ENCODE data around the gene SHBG. TPM values are rescaled to one million over a fixed set of nuclear protein-coding genes. Genes with fewer than 3 reads are reported as not detected.

Gene SHBG
- total RNA-seq, 1 donor from 2014 or later, result not detected

GRCh38 chr17:7668482-7668881, 38.5 kb downstream of the SHBG start:
- Histone ChIP-seq H3K36me3 (peaks cover 43 to 62% of the 10 kb centered on the region in 2 donors), H3K4me1 (no peaks in the 10 kb centered on the region), H3K4me3 (no peak overlapping the region), H3K27ac (no peak overlapping the region), H3K27me3 (no peaks in the 10 kb centered on the region), H3K9me3 (no peaks in the 10 kb centered on the region)
- no peak for DNase-seq (ENCODE audit: low spot score in 2 of 2)
- intact Hi-C loops (cut with DNase I), result no loop called here
- TF ChIP-seq CTCF (IDR thresholded peaks at IDR 0.05), result no peak

GRCh38 chr17:7673239-7673638, 43.3 kb downstream of the SHBG start:
- no peaks in the 10 kb centered on the region for H3K27me3 ChIP-seq
- intact Hi-C loops (cut with DNase I), result no loop called here
- H3K36me3 ChIP-seq, result peaks cover 61 to 79% of the 10 kb centered on the region in 2 donors
- no peak for DNase-seq (ENCODE audit: low spot score in 2 of 2)
- no peak for TF ChIP-seq CTCF (IDR thresholded peaks at IDR 0.05)
- no peaks in the 10 kb centered on the region for H3K4me1 ChIP-seq
- no peaks in the 10 kb centered on the region for H3K9me3 ChIP-seq
- no peak overlapping the region for H3K27ac ChIP-seq
- no peak overlapping the region for H3K4me3 ChIP-seq

GRCh38 chr17:7674934-7675333, 45.0 kb downstream of the SHBG start:
- no peak overlapping the region for H3K4me3 ChIP-seq
- H3K27ac ChIP-seq, result no peak overlapping the region
- H3K36me3 ChIP-seq, result peaks cover 50 to 67% of the 10 kb centered on the region in 2 donors
- no peaks in the 10 kb centered on the region for H3K27me3 ChIP-seq
- intact Hi-C loops (cut with DNase I), result no loop called here
- no peak for TF ChIP-seq CTCF (IDR thresholded peaks at IDR 0.05)
- no peaks in the 10 kb centered on the region for H3K9me3 ChIP-seq
- H3K4me1 ChIP-seq, result no peaks in the 10 kb centered on the region
- DNase-seq (ENCODE audit: low spot score in 2 of 2), result no peak

GRCh38 chr17:7676533-7676932, 46.6 kb downstream of the SHBG start:
- TF ChIP-seq CTCF (IDR thresholded peaks at IDR 0.05), result no peak
- no peak overlapping the region for H3K4me3 ChIP-seq
- no peaks in the 10 kb centered on the region for H3K9me3 ChIP-seq
- DNase-seq (ENCODE audit: low spot score in 2 of 2), result no peak
- H3K27me3 ChIP-seq, result no peaks in the 10 kb centered on the region
- no peak overlapping the region for H3K27ac ChIP-seq
- peaks cover 34 to 51% of the 10 kb centered on the region in 2 donors for H3K36me3 ChIP-seq
- intact Hi-C loops (cut with DNase I), result no loop called here
- H3K4me1 ChIP-seq, result no peaks in the 10 kb centered on the region

- Histone ChIP-seq H3K27ac (no peak overlapping the region), H3K4me1 (no peaks in the 10 kb centered on the region), H3K4me3 (no peak overlapping the region), H3K36me3 (peaks cover 30 to 41% of the 10 kb centered on the region in 2 donors), H3K27me3 (no peaks in the 10 kb centered on the region), H3K9me3 (no peaks in the 10 kb centered on the region)
- intact Hi-C loops (cut with DNase I), result no loop called here
- no peak for DNase-seq (ENCODE audit: low spot score in 2 of 2)
- TF ChIP-seq CTCF (IDR thresholded peaks at IDR 0.05), result no peak
These were observed 47.6 kb downstream of the SHBG start for GRCh38 chr17:7677388-7678067.

Other genes starting within 250 kb of the SHBG start
- gene TNK1, start 249.0 kb upstream of the SHBG start, total RNA-seq, result 0.43 TPM
- 297 TPM for gene PLSCR3, start 235.6 kb upstream of the SHBG start, total RNA-seq
- gene TMEM256, start 226.0 kb upstream of the SHBG start, total RNA-seq, result 241 TPM
- gene NLGN2, start 222.3 kb upstream of the SHBG start, total RNA-seq, result 34.3 TPM
- gene SPEM1, start 209.8 kb upstream of the SHBG start, total RNA-seq, result not detected
- gene SPEM2, start 204.5 kb upstream of the SHBG start, total RNA-seq, result not detected
- gene SPEM3, start 201.3 kb upstream of the SHBG start, total RNA-seq, result not detected
- 20.4 TPM for gene TMEM102, start 194.7 kb upstream of the SHBG start, total RNA-seq
- gene FGF11, start 190.6 kb upstream of the SHBG start, total RNA-seq, result 0.32 TPM
- gene CHRNB1, start 185.1 kb upstream of the SHBG start, total RNA-seq, result 5.0 TPM
- 67.9 TPM for gene ZBTB4, start 150.5 kb upstream of the SHBG start, total RNA-seq
- gene SLC35G6, start 148.7 kb upstream of the SHBG start, total RNA-seq, result not detected
- gene POLR2A, start 145.8 kb upstream of the SHBG start, total RNA-seq, result 69.5 TPM
- gene TNFSF12, start 81.1 kb upstream of the SHBG start, total RNA-seq, result 88.6 TPM
- 17.5 TPM for gene TNFSF13, start 71.4 kb upstream of the SHBG start, total RNA-seq
- gene SENP3, start 68.2 kb upstream of the SHBG start, total RNA-seq, result 92.0 TPM
- gene CD68, start 50.5 kb upstream of the SHBG start, total RNA-seq, result 151 TPM
- 157 TPM for gene MPDU1, start 46.3 kb upstream of the SHBG start, total RNA-seq
- gene SOX15, start 40.0 kb upstream of the SHBG start, total RNA-seq, result not detected
- 19.3 TPM for gene FXR2, start 15.2 kb upstream of the SHBG start, total RNA-seq
- 22.6 TPM for gene SAT2, start 2.3 kb upstream of the SHBG start, total RNA-seq
- 0.11 TPM for gene ATP1B2, start 20.8 kb downstream of the SHBG start, total RNA-seq
- 48.0 TPM for gene TP53, start 57.4 kb downstream of the SHBG start, total RNA-seq
- 1.5 TPM for gene WRAP53, start 58.3 kb downstream of the SHBG start, total RNA-seq
- not detected for gene EFNB3, start 75.1 kb downstream of the SHBG start, total RNA-seq
- 0.43 TPM for gene DNAH2, start 87.6 kb downstream of the SHBG start, total RNA-seq
- gene KDM6B, start 204.1 kb downstream of the SHBG start, total RNA-seq, result 20.0 TPM
- gene TMEM88, start 224.9 kb downstream of the SHBG start, total RNA-seq, result 223 TPM
- 59.0 TPM for gene NAA38, start 227.4 kb downstream of the SHBG start, total RNA-seq
- 0.21 TPM for gene CYB5D1, start 227.9 kb downstream of the SHBG start, total RNA-seq

All from ascending aorta (tissue), 2 donors.